Measurements from ENCODE around the gene SORBS1. TPM values are rescaled to one million over a fixed set of nuclear protein-coding genes. Genes with fewer than 3 reads are reported as not detected.
"Not testable (repeated sequence)": the region's sequence is repeated elsewhere in the genome, so short reads cannot be mapped to it uniquely, and the experiment has no call there.

Gene SORBS1
- total and polyA plus RNA-seq, 2 donors (not counting 3 experiments of a cell fraction or from before 2014, with no cell fraction given): 2.0 to 7.9 TPM

GRCh38 chr10:95467642-95468041, 93.5 kb downstream of the SORBS1 start:
- BruUV-seq (replicated peaks); DNase-seq (ENCODE audit: low read depth, low spot score); H3K9me1 ChIP-seq (replicated peaks; ENCODE audit: control insufficient read depth, extremely low read depth, insufficient read depth, low read length); H4K20me1 ChIP-seq (replicated peaks; ENCODE audit: control insufficient read depth, extremely low read depth, insufficient read depth, low read length); H3K27ac ChIP-seq (ENCODE audit: insufficient read depth, low read depth, low read length); H3K4me3 ChIP-seq (replicated peaks in 1 of 3; ENCODE audit: insufficient read depth in 1 of 3, low read depth in 1 of 3, low read length in 3 of 3); FAIRE-seq; H3K4me1 ChIP-seq (ENCODE audit: control insufficient read depth, extremely low read depth, insufficient read depth, low read length); H3K9me3 ChIP-seq (replicated peaks; ENCODE audit: control insufficient read depth, insufficient read depth, low read length); H3K4me2 ChIP-seq (ENCODE audit: insufficient read depth, low read length); H3K79me2 ChIP-seq (ENCODE audit: control insufficient read depth, insufficient read depth, low read length); H3K36me3 ChIP-seq (ENCODE audit: control insufficient read depth in 2 of 2, extremely low read depth in 1 of 2, insufficient read depth in 2 of 2, low read length in 2 of 2); H3K27me3 ChIP-seq (ENCODE audit: control insufficient read depth in 2 of 2, insufficient read depth in 2 of 2, low read length in 2 of 2); H3K9ac ChIP-seq (replicated peaks; ENCODE audit: extremely low read depth, insufficient read depth, low read length); POLR2A ChIA-PET; dilution Hi-C loops (cut with MboI; ENCODE audit: extremely low pct_ligation_motif_present, low sequenced_read_pairs): not testable (repeated sequence)
- peak overlapping the region; percentile 63 for H2AFZ ChIP-seq (ENCODE audit: low read depth, low read length)
- CTCF ChIA-PET: interaction anchor here (1.0 to 1.7 kb wide), 2 partner anchors 37 to 131 kb away, joined by 3 to 8 read pairs; no protein-coding TSS in a partner anchor
- intact Hi-C loops (cut with micrococcal nuclease): loop anchor here (1.0 to 2.0 kb wide), 2 partner anchors 21 to 94 kb away; partner anchors contain the start of gene SORBS1

GRCh38 chr10:95467162-95467599, 94.0 kb downstream of the SORBS1 start:
- Histone ChIP-seq H3K4me1 (ENCODE audit: control insufficient read depth, extremely low read depth, insufficient read depth, low read length) (peaks cover 8% of the 10 kb centered on the region), H3K9me1 (replicated peaks; ENCODE audit: control insufficient read depth, extremely low read depth, insufficient read depth, low read length) (no peaks in the 10 kb centered on the region), H3K9me3 (replicated peaks; ENCODE audit: control insufficient read depth, insufficient read depth, low read length) (no peaks in the 10 kb centered on the region), H3K27me3 (ENCODE audit: control insufficient read depth in 2 of 2, insufficient read depth in 2 of 2, low read length in 2 of 2) (peaks cover 0 to 2% of the 10 kb centered on the region in 2 experiments), H2AFZ (ENCODE audit: low read depth, low read length) (peak overlapping the region; percentile 63), H3K27ac (ENCODE audit: insufficient read depth, low read depth, low read length) (no peak overlapping the region), H3K79me2 (ENCODE audit: control insufficient read depth, insufficient read depth, low read length) (no peaks in the 10 kb centered on the region), H3K9ac (replicated peaks; ENCODE audit: extremely low read depth, insufficient read depth, low read length) (no peak overlapping the region), H4K20me1 (replicated peaks; ENCODE audit: control insufficient read depth, extremely low read depth, insufficient read depth, low read length) (no peaks in the 10 kb centered on the region), H3K36me3 (ENCODE audit: control insufficient read depth in 2 of 2, extremely low read depth in 1 of 2, insufficient read depth in 2 of 2, low read length in 2 of 2) (no peaks in the 10 kb centered on the region), H3K4me2 (ENCODE audit: insufficient read depth, low read length) (no peak overlapping the region), H3K4me3 (replicated peaks in 1 of 3; ENCODE audit: insufficient read depth in 1 of 3, low read depth in 1 of 3, low read length in 3 of 3) (no peak overlapping the region)
- FAIRE-seq (peak; percentile 84), DNase-seq (ENCODE audit: low read depth, low spot score) (peak; percentile 81)
- ChIA-PET POLR2A (no interaction called here), CTCF (interaction anchor here (0.6 to 1.7 kb wide), 5 partner anchors 10 to 132 kb away, joined by 3 to 8 read pairs (median 3); no protein-coding TSS in a partner anchor)
- BruUV-seq (replicated peaks): no TSS peak
- dilution Hi-C loops (cut with MboI; ENCODE audit: extremely low pct_ligation_motif_present, low sequenced_read_pairs) (no loop called here), intact Hi-C loops (cut with micrococcal nuclease) (loop anchor here (1.0 to 2.0 kb wide), 2 partner anchors 20 to 94 kb away; partner anchors contain the start of gene SORBS1)
- TF ChIP-seq EZH2 (IDR thresholded peaks at IDR 0.05; ENCODE audit: borderline replicate concordance, low read depth, low read length, severe bottlenecking) (no peak), MAX (IDR thresholded peaks at IDR 0.05; ENCODE audit: insufficient read depth, insufficient read length) (no peak), FOS (IDR thresholded peaks at IDR 0.05; ENCODE audit: borderline replicate concordance, insufficient read depth, low read length) (no peak), POLR2A (IDR thresholded peaks at IDR 0.05; ENCODE audit: low read depth, low read length) (no peak), CTCF (IDR thresholded peaks at IDR 0.05; ENCODE audit: extremely low read depth in 1 of 2, insufficient read depth in 1 of 2, low read depth in 1 of 2, low read length in 2 of 2) (peak; percentile 8 to 54)

All from endothelial cell of umbilical vein (primary cell).